GM18502 (cell line): ENCODE results near the gene CYB5A.

Experiments used
- ATAC-seq: cut with Tn5 transposase; IDR thresholded peaks from one replicate; pipeline ENCODE4 v1.9.1; 2021; ENCODE audit warnings: mild to moderate bottlenecking; ENCODE audit not compliant: unreplicated experiment, poor library complexity

The CYB5A gene

GRCh38 chr18:74225193-74225840, 66.4 kb downstream of the CYB5A start:
- no peak for ATAC-seq

GRCh38 chr18:74222710-74223494, 68.9 kb downstream of the CYB5A start:
- ATAC-seq, result no peak

- ATAC-seq, result no peak
Observed at GRCh38 chr18:74221081-74221480, 70.7 kb downstream of the CYB5A start.

- ATAC-seq, result no peak
Observed at GRCh38 chr18:74219056-74219455, 72.7 kb downstream of the CYB5A start.

- ATAC-seq, result no peak
Observed at GRCh38 chr18:74217476-74218143, 74.2 kb downstream of the CYB5A start.

- no peak for ATAC-seq
Observed at GRCh38 chr18:74216661-74217110, 75.1 kb downstream of the CYB5A start.

GRCh38 chr18:74215863-74216262, 75.9 kb downstream of the CYB5A start:
- no peak for ATAC-seq

- ATAC-seq, result no peak
Observed at GRCh38 chr18:74213429-74213828, 78.3 kb downstream of the CYB5A start.

GRCh38 chr18:74204526-74205152, 87.1 kb downstream of the CYB5A start:
- ATAC-seq, result no peak

- ATAC-seq, result no peak
Observed at GRCh38 chr18:74203811-74204210, 88.0 kb downstream of the CYB5A start.
